HG03095 (cell line): ENCODE data around the gene AP2A1.
"Not testable (repeated sequence)": the region's sequence is repeated elsewhere in the genome, so short reads cannot be mapped to it uniquely, and the experiment has no call there.

Experiments used
- ATAC-seq: cut with Tn5 transposase; IDR thresholded peaks from one replicate; pipeline ENCODE4 v1.9.1; 2021; ENCODE audit warnings: moderate library complexity; ENCODE audit not compliant: unreplicated experiment

Gene AP2A1

DNA sequence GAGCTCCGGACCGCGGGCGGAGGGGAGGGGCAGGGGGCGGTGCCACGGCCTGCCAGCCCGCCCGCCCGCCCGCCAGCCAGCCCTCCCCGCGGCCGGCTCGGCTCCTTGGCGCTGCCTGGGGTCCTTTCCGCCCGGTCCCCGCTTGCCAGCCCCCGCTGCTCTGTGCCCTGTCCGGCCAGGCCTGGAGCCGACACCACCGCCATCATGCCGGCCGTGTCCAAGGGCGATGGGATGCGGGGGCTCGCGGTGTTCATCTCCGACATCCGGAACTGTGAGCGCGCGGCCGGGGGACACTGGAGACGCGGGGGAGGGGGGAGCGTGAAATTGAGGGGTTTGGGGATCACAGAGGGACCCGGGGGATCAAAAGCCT lies at the start of gene AP2A1:
AP2A1 (plus strand) TSS at position 72 of the 370 bp plus-strand sequence; CDS start at position 205, 133 bp downstream.
- ATAC-seq: no peak

DNA sequence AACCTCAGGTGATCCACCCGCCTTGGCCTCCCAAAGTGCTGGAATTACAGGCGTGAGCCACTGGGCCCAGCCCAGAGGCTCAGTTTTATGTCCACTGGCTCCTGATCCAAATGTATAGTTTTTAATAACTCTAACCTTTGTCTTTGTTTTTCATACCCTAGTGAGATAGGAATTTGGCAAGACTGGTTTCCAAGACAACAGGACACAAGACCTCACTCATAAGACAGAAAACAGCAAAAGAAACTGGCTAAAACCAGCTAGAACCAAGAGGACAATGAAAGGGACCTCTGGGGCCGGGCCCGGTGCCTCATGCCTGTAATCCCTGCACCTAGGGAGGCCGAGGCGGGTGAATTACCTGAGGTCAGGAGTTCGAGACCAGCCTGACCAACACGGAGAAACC lies 48.3 kb upstream of the AP2A1 start:
- no peak for ATAC-seq

DNA sequence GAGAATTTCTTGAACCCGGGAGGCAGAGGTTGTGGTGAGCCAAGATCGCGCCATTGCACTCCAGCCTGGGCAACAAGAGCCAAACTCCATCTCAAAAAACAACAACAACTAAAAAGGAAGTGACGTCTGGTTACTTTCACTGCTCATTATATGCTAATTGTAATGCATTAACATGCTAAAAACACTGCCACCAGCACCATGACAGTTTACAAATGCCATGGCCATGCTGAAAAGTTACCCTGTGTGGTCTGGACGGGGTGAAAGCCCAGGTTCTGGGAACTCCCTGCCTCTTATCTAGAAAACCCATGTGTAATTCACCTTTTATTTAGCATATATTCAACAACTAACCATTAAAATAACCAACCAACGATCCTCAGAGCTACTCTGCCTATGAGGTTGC lies 47.8 kb upstream of the AP2A1 start:
- no peak for ATAC-seq

DNA sequence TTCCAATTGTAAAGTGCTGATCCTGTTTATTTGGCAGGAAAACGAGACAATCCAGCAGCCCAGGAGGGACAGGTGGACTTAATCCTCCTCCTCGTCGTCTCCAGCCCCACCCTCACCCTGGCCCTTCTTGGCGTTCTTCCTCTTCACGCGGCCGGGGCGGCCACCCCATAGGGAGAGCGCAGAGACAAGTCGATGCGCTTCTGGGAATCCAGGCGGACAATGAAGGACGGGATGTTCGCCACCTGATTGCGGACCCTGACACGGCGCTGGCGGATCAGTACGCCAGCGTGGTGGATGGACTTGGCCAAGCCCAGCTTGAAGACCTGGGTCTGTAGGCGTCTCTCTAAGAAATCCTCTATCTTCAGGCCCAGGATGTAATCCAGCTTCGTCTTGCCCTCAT lies 47.4 kb upstream of the AP2A1 start:
- not testable (repeated sequence) for ATAC-seq

DNA sequence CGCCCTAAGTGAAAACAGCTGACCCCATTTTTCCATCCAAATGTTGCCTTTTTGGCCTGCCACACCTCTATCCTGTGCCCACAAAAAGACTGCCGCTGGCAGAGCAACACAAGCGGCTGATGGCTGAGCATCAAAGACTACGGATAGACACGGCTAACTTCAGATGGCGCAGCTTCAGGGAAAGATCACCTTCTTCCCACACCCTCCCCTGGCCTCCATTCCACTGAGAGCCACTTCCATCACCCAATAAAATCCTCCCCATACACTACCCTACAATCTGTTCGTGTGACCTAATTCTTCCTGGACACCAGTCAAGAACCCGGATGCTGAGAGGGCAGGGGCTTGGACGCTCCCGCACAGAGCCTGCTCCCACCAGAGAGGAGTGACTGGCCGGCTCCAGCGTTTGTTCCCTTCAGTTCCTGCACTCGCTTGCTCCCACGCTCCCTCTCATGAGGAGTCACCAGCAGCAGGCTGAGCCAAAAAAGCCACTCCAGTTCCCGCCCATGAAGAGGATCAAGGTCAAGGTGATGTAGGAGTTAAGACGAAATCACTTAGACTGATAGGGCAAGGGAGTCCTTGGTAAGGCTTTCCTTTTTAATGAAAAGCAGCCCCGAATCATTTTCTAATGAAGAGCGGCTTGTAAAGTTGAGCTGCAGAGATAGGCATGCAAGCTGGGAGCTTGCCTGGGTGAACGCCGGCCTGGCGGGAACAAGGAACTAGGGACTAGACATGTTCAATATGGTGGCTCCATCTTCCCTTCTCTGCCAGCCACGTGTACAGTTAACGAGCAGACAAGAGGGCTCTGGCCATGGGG lies 39.4 kb upstream of the AP2A1 start:
- no peak for ATAC-seq

DNA sequence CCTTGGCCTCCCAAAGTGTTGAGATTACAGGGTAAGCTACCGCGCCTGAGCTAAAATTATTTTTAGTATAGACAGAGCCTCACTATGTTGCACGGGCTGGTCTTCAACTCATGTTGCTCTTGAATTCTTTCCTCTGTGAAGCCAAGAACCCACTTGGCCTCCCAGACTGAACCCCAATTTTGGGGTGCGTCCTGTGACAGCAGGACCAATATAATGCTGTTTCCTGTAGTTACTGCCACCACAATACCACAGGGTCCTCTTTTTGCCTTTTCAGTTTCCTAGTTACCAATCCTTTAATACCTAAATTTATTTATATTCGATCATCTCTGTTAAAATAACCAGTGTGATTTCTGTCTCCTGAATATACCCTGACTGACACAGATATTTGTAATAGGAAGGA lies 36.6 kb upstream of the AP2A1 start:
- no peak for ATAC-seq

DNA sequence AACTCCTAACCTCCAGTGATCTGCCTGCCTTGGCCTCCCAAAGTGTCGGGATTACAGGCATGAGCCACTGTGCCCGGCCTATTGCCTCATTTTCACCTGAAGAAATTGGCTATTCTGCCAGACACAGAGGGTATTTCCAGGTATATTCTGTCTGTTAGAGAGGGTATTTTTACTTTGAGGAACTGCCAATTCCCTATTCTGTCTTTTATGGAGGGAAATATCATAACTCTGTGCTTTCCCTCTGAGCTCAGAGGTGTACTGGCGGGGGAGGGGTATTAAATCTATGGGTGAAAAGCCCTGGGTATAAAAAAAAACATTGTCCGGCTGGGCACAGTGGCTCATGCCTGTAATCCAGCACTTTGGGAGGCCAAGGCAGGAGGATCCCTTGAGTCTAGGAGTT lies 28.5 kb upstream of the AP2A1 start:
- no peak for ATAC-seq

DNA sequence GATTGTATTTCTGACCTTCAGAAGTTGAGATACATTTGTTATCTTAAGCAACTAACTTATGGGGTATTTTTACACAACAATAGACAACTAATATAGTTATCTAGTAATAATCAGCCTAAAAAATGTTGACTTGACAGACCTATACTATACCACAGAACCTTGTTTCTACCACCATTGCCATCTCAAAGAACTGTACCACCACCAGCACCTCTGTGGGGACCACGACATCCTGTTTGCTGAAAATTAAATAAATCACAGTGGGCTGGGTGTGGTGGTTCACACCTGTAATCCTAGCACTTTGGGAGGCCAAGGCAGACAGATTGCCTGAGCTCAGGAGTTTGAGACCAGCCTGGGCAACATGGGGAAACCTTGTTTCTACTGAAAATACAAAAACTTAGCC lies 27.7 kb upstream of the AP2A1 start:
- no peak for ATAC-seq

DNA sequence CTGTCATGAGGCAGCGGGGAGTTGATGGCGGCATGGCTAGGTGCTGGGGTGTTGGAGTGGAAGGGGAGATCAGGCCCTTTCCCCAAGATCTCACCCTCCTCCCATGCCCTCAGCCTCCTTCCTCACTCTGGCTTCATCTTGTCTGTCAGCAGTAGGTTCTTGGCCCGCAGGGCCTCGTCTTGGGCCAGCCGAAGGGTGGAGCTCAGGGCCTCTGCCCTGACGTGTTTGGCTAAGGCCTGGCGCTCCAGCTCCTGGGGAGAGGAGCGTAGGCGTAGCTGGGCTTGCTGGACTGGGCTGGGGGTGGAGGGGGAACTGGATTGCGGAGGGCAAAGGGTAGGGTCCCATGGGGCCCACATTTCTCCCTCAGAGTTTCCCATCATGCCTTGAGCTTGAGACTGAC lies 26.9 kb upstream of the AP2A1 start:
- ATAC-seq: no peak

DNA sequence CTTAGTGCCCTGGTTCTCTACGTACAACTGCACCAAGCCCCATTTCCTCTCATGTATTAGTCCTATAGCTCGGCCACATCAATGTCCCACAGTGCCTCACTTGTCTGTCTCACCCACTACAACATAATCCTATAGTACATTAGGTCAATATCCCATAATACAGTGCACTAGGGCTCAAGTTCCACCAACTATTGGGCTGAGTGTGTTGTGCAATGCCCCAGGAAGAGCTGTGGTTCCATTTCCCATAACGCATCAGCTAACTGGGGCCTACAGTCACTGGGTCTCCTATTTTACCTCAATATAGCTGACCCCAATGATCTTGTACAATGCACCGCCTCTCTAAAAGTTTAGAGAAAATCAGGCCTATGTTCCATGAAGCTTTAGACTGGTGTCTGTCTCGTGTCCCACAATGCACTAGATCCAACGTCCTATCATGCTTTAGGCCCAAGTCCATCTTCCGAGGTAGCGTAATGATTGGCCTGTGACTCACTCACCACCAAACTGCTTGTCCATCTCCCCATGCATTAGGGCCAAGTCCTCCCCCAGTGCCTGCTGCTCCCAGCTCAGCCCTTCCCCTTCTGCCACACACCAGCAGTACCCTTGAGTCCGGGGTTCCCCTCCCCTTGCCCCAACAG lies 25.5 kb upstream of the AP2A1 start:
- ATAC-seq: no peak

DNA sequence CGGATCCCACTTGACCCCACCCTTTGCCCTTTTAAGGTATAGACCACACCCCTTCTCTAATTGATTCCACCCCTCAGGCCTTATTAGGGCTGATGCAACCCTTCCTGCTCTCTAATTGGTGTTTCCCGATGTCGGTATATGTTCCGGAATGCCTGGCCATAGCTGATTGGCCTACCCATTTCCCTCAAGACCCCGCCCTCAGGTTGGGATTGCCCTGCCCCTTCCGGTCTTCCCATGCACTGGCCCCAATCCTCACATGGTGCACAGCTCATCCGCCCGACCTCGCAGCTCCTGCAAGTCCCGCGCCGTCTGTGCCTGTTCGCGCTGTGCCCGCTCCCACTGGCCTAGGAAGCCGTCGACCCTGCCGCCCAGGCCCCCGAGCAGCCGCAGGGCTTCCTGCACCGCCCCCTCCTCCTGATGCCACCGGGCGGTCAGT lies 21.8 kb upstream of the AP2A1 start:
- ATAC-seq: no peak

DNA sequence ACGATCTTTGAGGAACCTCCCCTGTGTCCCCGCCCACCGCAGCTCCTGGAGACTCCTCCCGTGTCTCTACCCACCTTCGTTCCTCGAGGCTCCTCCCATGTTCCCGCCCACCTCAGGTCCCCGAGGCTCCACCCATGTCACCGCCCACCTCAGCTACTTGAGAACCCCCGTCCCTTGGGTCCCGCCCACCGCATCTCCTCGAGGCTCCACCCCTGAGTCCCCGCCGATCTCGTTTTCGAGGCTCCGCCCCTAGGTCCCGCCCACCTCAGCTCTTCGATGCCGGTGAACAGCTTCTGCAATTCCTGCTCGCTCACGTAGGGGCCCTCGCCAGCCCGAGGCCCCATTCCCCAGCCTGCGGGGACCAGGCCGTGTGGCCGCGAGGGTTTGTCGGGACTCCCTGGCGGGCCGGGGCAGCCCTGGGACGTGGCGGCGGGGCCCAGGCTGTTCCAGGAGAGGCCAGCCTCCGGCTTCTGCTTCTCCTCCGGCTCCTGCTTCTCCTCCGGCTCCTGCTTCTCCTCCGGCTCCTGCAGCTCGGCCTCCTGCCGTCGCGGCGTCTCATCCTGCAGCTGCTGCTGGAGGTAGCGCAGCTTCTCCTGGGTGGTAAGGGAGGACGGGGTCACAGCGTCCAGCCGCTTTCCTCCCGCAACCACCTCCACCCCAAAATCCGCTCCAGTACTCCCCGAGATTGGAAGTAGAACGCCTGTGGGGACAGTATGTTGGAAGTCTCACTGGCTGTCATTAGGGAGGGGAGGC lies 20.4 kb upstream of the AP2A1 start:
- ATAC-seq: no peak

DNA sequence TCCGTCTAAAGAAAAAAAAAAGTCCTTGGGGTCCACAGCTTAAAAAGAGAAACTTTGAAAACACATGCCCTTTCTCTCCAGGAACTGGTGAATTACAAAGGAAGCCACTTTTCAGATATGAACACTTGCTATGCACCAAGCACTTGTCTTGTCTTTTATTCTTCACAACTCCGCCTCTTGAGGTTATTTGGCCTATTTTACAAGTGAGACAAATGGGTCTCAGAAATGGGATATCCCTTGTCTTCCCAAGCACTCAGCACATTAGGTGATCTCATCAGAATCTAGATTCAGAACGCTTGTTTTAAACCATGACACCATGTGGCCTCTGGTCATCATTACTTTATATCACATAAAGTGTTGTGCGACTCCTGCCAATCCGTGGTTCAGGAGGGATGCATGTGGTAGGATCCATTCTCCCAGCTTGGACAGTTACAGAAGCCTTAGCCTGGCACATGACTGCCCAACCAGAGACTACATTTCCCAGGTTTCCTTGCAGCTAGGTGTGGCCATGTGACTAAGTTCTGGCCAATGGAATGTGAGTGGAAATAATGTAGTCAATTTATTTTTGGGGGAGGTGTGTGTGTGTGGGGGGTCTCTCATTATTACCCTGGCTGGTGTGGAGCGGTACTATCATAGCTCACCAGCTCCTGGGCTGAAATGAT lies 17.6 kb upstream of the AP2A1 start:
- ATAC-seq: no peak

DNA sequence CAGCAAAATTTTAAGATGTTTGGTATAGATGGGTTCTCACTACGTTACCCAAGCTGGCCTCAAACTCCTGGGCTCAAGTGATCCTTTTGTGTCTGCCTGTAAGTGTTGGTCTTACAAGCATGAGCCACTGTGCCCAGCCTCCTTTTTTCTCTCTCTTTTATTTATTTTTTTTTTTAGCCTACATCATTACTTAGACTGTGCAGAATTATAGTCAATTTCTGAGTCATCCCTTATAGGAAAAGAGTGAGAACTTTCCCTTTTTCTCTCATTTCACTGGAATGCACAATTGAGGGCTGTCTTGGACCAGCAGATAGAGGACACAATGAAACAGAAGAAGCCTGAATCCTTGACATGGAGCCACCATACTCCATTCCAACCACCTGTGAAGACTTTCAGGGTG lies 17.0 kb upstream of the AP2A1 start:
- ATAC-seq: no peak

DNA sequence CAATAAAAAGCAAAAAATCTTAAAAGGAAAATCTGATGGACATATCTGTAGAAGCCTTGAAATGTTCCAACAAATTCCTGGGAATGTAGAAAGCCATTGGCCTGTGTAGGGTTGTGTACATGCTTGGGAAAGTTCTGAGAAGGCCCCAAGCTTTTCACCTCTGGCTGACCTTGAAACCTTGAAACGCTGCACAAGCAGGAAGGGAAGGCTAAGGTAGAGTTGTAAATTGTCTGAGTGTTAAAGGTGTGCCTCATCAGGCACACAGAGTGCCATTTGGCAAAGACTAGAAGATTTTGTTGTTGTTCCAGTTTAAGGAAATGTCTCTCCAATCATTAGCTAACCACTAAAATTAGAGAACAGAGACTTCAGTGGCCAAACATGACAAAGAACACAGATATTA lies 14.1 kb upstream of the AP2A1 start:
- ATAC-seq: no peak

DNA sequence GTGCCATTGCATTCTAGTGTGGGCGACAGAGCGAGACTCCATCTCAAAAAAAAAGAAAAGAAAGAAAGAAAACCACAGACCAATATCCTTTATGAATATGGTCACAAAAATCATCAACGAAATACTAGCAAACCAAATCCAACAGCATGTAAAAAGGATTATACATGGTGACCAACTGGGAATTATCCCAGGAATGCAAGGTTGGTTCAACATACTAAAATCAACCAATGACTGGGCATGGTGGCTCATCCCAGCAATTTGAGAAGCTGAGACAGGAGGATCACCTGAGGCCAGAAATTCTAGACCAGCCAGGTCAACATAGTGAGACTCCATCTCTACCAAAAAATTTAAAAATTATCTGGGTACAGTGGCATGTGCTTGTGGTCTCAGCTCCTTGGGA lies 10.8 kb upstream of the AP2A1 start:
- ATAC-seq: no peak

DNA sequence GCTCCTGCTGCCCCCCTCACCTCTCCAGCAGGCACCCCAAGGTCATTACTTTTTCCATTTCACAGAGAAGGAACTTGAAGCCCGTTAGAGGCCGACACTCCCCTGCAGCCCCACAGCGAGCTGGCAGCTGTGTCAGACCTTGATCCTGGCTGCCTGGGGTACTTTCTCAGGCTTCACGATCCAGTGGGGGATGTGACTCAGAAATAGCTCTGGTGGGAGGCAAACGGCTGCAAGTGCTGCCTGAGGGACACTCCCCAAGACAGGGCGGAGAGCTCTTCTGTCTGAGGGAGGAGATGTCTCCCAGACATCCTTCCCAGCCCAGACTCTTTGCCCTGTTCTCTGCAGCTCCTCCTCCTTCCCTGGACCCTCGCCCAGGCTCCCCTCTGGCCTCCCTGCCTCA lies 8.5 kb upstream of the AP2A1 start:
- no peak for ATAC-seq

DNA sequence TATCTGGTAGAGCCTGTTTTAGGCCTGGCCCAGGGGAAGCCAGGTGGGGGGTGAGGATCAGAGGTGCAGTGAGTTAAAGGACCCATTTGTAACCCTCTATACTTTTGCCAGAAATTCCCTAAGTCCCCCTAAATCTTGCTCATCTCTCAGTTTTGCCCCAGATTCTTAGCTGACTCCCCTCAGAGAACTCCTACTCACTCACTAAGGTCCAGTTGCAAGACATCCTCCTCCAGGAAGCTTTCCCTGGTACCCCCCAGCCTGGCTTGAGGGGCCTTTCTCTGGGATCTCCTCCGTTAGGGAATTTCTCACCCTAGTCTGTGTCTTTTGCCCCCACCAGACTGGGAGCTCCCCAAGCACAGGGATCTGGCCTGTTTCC lies 5.6 kb upstream of the AP2A1 start:
- ATAC-seq: no peak

DNA sequence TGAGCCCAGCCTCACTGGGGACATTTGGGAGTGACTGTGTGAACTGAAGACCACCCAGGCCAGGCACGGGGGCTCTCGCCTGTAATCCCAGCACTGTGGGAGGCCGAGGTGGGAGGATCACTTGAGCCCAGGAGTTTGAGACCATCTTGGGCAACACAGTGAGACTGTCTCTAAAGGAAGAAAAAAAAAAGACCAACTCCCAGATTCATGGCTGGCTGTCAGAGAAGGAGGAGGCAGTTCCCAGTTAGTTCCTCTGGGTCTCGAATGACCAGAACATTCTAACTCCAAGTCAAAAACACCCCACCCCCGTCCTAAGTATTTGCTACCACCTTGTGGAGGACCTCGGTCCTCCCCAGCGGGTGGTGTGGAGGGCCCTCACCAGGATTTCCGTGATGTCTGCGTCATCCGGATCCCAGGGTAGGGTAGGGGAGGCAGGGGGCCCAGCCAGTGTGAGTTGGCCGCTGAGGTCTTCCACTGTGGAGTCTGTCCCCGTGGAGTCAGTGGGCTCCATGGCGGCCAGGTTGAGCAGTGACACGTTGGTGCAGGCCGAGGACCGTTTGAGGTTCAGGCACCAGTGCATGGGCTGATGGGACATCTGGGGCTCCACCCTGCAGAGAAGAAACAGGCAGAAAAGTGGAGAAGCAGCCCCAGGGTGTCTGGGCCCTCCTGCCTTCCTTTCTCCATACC lies 5.0 kb upstream of the AP2A1 start:
- ATAC-seq: no peak

DNA sequence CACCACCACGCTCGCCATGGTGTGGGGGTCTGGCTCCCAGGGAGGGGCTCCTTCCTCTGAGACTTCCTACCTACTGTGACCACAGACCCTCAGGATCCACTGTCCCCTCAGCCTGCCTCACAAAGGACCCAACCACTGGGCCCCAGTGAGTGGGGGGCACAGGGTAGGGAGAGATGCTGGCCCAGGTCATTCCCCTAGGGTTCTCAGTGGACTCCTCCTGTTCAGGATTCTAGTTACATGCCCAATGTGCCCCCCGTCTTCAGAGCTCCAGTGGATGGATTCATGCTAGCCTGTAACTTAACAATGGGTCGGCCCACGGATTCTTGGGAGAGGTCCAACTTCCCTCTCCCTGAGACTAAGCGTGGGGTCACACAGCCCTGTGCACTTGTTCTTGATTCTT lies 3.6 kb upstream of the AP2A1 start, which contains the start of gene TSKS:
TSKS (minus strand) TSS at position 77 of the 400 bp plus-strand sequence; CDS start at position 18, 59 bp downstream.
- no peak for ATAC-seq

DNA sequence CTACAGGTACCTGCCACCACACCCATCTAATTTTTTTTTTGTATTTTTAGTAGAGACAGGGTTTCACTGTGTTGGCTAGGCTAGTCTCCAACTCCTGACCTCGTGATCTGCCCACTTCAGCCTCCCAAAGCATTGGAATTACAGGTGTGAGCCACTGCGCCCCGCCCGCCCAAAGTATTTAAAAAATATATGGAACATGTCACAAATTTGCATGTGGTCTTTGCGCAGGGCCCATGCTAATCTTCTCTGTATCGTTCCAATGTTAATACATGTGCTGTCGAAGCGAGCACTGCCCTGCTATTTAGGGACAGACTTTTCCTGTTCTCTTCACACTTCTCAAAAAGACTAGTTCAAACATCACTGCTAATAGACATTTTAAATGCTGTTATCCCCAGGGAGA lies 2.5 kb upstream of the AP2A1 start:
- ATAC-seq: no peak
